UCSD-AML1 (cell line): ENCODE results near the gene CHCHD3.

Source experiments
- DNase-seq: peaks from one replicate; lab custom pipeline; 2025; ENCODE audit not compliant: unreplicated experiment; lab: John Stamatoyannopoulos, UW

CHCHD3 gene

GRCh38 chr7:132828502-132828901 is 253.4 kb downstream of the CHCHD3 start:
- no peak for DNase-seq

GRCh38 chr7:132825932-132826835 is 255.7 kb downstream of the CHCHD3 start:
- no peak for DNase-seq

GRCh38 chr7:132825222-132825621 is 256.7 kb downstream of the CHCHD3 start:
- no peak for DNase-seq

- no peak for DNase-seq
These were observed 262.2 kb downstream of the CHCHD3 start for GRCh38 chr7:132819648-132820047.

GRCh38 chr7:132817949-132818348 is 263.9 kb downstream of the CHCHD3 start:
- no peak for DNase-seq

GRCh38 chr7:132815696-132816311 is 266.1 kb downstream of the CHCHD3 start:
- DNase-seq = no peak

GRCh38 chr7:132815130-132815529 is 266.8 kb downstream of the CHCHD3 start:
- DNase-seq = no peak

- DNase-seq = no peak
These were observed 271.3 kb downstream of the CHCHD3 start for GRCh38 chr7:132810561-132810960.

- DNase-seq = peak; percentile 7
These were observed 275.1 kb downstream of the CHCHD3 start for GRCh38 chr7:132806834-132807233.

- DNase-seq = no peak
These were observed 276.1 kb downstream of the CHCHD3 start for GRCh38 chr7:132805766-132806165.

- no peak for DNase-seq
These were observed 276.9 kb downstream of the CHCHD3 start for GRCh38 chr7:132804849-132805485.

- DNase-seq = no peak
These were observed 281.4 kb downstream of the CHCHD3 start for GRCh38 chr7:132800522-132800921.

GRCh38 chr7:132799081-132799413 is 282.8 kb downstream of the CHCHD3 start:
- no peak for DNase-seq

- no peak for DNase-seq
These were observed 284.7 kb downstream of the CHCHD3 start for GRCh38 chr7:132797152-132797551.

- DNase-seq = no peak
These were observed 288.4 kb downstream of the CHCHD3 start for GRCh38 chr7:132793474-132793873.

- DNase-seq = no peak
These were observed 290.9 kb downstream of the CHCHD3 start for GRCh38 chr7:132791036-132791435.

GRCh38 chr7:132790104-132790503 is 291.8 kb downstream of the CHCHD3 start:
- no peak for DNase-seq

GRCh38 chr7:132789281-132789680 is 292.6 kb downstream of the CHCHD3 start:
- DNase-seq = no peak

- DNase-seq = no peak
These were observed 296.0 kb downstream of the CHCHD3 start for GRCh38 chr7:132785870-132786269.

GRCh38 chr7:132784406-132784805 is 297.5 kb downstream of the CHCHD3 start:
- DNase-seq = no peak

- DNase-seq = no peak
These were observed 298.1 kb downstream of the CHCHD3 start for GRCh38 chr7:132783824-132784223.
